ENCODE data around the gene BTAF1. TPM values are rescaled to one million over a fixed set of nuclear protein-coding genes. Genes with fewer than 3 reads are reported as not detected.
A peak's percentile ranks its signal among the peaks of the same experiment; 100 is the strongest.

The BTAF1 gene
- total RNA-seq, 1 experiment from 2014 or later, result 49.6 TPM

GRCh38 chr10:91924212-91925021, 847 bp downstream of the BTAF1 start:
- H3K9me3 Mint-ChIP-seq, result no peaks in the 10 kb centered on the region
- no peak for TF ChIP-seq ZNF317 (CRISPR knock-in tag; IDR thresholded peaks at IDR 0.05; ENCODE audit: borderline replicate concordance, low read depth)
- TF ChIP-seq MLX (CRISPR knock-in tag; IDR thresholded peaks at IDR 0.05), result no peak
- TF ChIP-seq SOX15 (CRISPR knock-in tag; IDR thresholded peaks at IDR 0.05), result 0 out of 2 replicates have a peak, but pooled peaks have one; percentile 7
- TF ChIP-seq ZNF512 (CRISPR knock-in tag; IDR thresholded peaks at IDR 0.05; ENCODE audit: borderline replicate concordance), result no peak
- TF ChIP-seq PRDM15 (CRISPR knock-in tag; IDR thresholded peaks at IDR 0.05), result no peak
- peaks cover 5% of the 10 kb centered on the region; the same call in 1 of the 2 replicates for H3K27me3 Mint-ChIP-seq (ENCODE audit: low read depth)
- H3K4me1 Mint-ChIP-seq, result peaks cover 27% of the 10 kb centered on the region
- ATAC-seq (peak; percentile 39), DNase-seq (ENCODE audit: low spot score) (no peak)
- H3K4me3 Mint-ChIP-seq, result peak overlapping the region; percentile 90
- ChIA-PET CTCF (interaction anchor here (0.6 to 1.8 kb wide), 9 partner anchors 8 to 637 kb away, joined by 3 to 13 read pairs (median 5); partner anchors contain the start of gene FGFBP3), POLR2A (interaction anchor here (0.6 to 1.7 kb wide), 14 partner anchors 11 to 166 kb away, joined by 3 to 27 read pairs (median 3); partner anchors contain the start of gene TNKS2)
- peaks cover 10% of the 10 kb centered on the region for H3K36me3 Mint-ChIP-seq
- H3K27ac Mint-ChIP-seq, result peak overlapping the region; percentile 87

GRCh38 chr10:91925022-91925320, 1.4 kb downstream of the BTAF1 start:
- ATAC-seq, result no peak
- ChIA-PET CTCF (interaction anchor here (0.6 kb wide), 1 partner anchor 638 kb away, joined by 3 read pairs; no protein-coding TSS in a partner anchor), POLR2A (no interaction called here)
- Mint-ChIP-seq H3K9me3 (no peaks in the 10 kb centered on the region), H3K4me3 (peak overlapping the region; percentile 90), H3K27ac (no peak overlapping the region), H3K27me3 (ENCODE audit: low read depth) (peaks cover 5% of the 10 kb centered on the region; the same call in 1 of the 2 replicates), H3K36me3 (peaks cover 10% of the 10 kb centered on the region), H3K4me1 (peaks cover 27% of the 10 kb centered on the region)
- DNase-seq (ENCODE audit: low spot score), result no peak
- TF ChIP-seq ATF2 (CRISPR knock-in tag; IDR thresholded peaks at IDR 0.05; ENCODE audit: borderline replicate concordance, low read depth) (no peak), SOX15 (CRISPR knock-in tag; IDR thresholded peaks at IDR 0.05) (no peak), CTCF (IDR thresholded peaks at IDR 0.05) (no peak), ZMAT4 (CRISPR knock-in tag; IDR thresholded peaks at IDR 0.05) (no peak), NR2C2 (CRISPR knock-in tag; IDR thresholded peaks at IDR 0.05) (no peak)

GRCh38 chr10:91930939-91931338, 7.4 kb downstream of the BTAF1 start:
- Mint-ChIP-seq H3K4me3 (no peak overlapping the region), H3K27ac (no peak overlapping the region), H3K27me3 (ENCODE audit: low read depth) (no peaks in the 10 kb centered on the region), H3K4me1 (peaks cover 3% of the 10 kb centered on the region), H3K36me3 (peaks cover 21% of the 10 kb centered on the region), H3K9me3 (no peaks in the 10 kb centered on the region)
- ChIA-PET POLR2A (no interaction called here), CTCF (no interaction called here)
- no peak for DNase-seq (ENCODE audit: low spot score)
- ATAC-seq, result no peak
- TF ChIP-seq FOXP4 (CRISPR knock-in tag; IDR thresholded peaks at IDR 0.05) (no peak), OVOL2 (CRISPR knock-in tag; IDR thresholded peaks at IDR 0.05; ENCODE audit: borderline replicate concordance) (no peak), MAX (CRISPR knock-in tag; IDR thresholded peaks at IDR 0.05) (no peak), HMGXB4 (CRISPR knock-in tag; IDR thresholded peaks at IDR 0.05) (no peak), RORB (CRISPR knock-in tag; IDR thresholded peaks at IDR 0.05) (no peak), TEAD1 (CRISPR knock-in tag; IDR thresholded peaks at IDR 0.05) (no peak), ZNF416 (CRISPR knock-in tag; IDR thresholded peaks at IDR 0.05) (no peak)
